GM18499 (cell line): ENCODE results near the gene UBAC2.

Source experiments
- ATAC-seq: cut with Tn5 transposase; IDR thresholded peaks from one replicate; pipeline ENCODE4 v1.9.1; 2021; ENCODE audit warnings: moderate number of reproducible peaks; ENCODE audit not compliant: insufficient read depth, unreplicated experiment

Gene UBAC2

GRCh38 chr13:99307247-99307646, 106.6 kb downstream of the UBAC2 start, which contains the start of gene GPR183:
GPR183 (minus strand) TSS chr13:99307399; CDS start chr13:99296145, 11,254 bp downstream.
- ATAC-seq, result peak; percentile 55

DNA sequence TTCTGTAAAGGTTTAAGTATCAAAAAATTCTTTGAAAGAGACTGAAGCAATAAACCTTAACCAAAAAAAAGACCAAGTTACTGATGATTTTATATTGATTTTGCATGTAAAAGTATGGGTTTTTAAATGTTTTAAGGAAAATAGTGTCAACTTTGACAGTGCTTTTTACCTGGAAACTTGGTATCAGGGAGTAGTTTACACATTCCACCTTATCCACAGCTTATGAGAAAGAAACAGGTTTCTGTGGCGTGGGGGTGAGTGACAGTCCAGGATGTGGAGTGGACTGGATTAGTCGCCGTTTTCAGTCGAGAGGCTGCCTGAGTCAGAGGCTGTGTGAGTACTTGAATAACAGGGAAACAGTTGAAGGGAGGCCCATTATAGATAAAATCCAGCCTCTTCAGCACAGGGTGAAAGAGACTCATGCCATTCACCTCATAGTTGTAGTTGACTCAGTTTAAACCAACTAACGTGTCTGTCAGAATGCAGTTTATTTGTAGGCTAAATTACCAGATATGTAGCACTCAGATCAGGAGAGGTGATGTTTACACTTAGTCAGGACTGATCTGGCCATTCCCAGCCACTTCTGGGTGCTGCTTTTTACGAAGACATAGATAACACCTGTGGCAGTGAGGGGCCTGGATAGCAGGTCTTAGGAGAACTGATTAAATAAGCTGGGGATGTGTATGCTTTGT, 107.1 kb downstream of the UBAC2 start:
- no peak for ATAC-seq

DNA sequence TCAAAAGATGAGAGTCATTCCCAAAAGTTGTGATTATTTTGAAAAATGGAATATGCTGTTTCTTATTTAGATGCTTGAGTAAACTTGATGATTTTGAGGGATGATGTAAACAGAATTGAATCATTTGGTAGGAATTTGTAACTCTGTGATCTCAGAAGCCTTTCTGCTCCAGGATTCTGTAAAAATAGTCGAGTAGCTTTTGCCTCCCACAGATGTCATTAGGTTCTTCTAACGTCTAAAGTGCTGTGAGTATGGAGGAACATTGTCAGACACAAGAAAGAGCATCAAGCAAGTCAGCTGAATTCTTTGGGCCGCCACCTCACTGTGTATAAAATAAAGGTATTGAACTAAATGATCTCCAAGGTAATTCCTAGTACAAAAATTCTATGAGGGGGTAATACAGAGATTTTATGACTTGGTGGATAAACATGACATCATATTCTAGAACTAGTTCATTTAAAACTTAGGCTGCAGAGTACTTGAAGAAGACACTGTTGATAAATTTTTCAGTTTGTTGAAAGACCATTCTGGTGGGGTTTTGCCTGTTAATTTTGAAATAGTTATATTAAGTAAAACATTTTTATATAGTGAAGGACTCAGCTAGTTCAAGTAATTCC, 107.9 kb downstream of the UBAC2 start:
- no peak for ATAC-seq

DNA sequence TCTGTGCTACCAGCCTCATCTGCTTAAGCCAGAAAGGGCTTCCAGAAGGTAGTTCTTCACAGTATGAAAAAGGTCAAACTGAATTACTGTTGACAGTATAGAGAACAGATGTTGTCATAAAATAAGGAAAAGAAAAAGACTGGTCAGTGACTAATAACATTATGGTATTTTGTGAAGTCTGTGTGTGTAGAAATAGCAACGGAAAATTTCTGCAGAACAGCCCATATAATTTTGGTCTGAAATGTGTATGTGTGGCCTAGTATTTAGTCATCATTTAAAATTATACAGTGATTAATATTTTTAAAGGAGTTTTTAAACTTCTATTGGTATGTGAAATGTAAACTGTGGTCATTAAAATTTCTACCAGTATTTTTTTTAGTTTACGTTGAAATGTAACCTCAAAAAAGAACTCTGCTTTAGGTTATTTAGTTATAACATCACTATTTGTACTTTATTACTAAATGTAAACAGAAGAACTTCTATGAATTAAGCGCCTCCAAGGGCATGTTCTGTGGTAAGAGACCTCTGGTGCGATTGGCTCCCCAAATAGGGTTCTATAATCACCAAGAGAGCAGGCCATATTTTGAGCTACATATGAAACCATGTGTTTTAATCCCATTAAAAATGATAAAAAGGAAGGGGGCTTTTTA, 109.9 kb downstream of the UBAC2 start:
- ATAC-seq, result peak; percentile 32

DNA sequence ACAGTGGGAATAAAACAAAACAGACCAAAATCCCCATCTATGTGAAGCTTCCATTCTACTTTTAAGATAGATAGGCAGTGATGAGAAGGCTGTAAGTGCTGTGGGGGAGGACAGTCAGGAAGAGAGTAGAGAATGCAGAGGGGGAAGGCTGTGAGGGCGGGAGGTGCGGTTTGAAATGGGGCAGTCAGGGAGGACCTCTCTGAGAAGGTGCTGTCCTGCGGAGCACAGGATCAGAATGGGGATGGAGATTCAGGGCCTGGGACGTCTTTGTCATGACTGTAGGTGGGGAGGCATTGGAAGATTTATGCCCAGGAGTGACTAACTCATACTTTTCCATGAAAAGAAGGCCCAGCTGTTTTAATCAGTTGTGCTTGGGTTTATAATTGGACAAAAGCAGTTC, 110.5 kb downstream of the UBAC2 start:
- ATAC-seq, result no peak

GRCh38 chr13:99311748-99312492, 111.3 kb downstream of the UBAC2 start:
- ATAC-seq, result no peak

GRCh38 chr13:99312493-99312883, 111.8 kb downstream of the UBAC2 start:
- no peak for ATAC-seq

- no peak for ATAC-seq
These were observed 112.8 kb downstream of the UBAC2 start for GRCh38 chr13:99313501-99313900.

GRCh38 chr13:99313941-99314340, 113.3 kb downstream of the UBAC2 start:
- no peak for ATAC-seq

DNA sequence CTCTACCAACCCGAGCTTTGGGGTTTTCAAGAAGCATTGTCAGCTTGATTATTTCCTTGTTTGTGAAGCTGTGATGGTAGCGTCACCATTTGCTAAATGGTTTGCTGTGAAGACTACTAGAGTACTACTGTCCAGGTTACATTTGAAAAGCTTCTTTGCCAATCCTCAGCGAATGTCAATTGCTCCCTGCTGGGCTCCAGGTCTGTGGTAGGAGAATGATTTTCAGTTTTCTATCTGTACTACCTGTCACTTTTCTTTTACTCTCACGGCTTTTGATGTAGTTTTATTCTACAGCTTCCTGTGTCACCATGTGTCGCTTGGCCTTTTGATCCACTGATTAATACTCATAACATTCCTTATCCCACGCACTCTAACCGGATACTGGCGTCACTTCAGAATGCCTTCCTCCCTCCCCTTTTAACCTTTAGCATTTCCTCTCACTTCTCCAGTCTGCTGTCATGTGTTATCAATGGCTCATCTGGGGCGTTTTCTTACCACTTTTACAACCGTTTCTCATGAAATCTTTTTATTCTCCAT, 114.1 kb downstream of the UBAC2 start:
- ATAC-seq, result no peak

DNA sequence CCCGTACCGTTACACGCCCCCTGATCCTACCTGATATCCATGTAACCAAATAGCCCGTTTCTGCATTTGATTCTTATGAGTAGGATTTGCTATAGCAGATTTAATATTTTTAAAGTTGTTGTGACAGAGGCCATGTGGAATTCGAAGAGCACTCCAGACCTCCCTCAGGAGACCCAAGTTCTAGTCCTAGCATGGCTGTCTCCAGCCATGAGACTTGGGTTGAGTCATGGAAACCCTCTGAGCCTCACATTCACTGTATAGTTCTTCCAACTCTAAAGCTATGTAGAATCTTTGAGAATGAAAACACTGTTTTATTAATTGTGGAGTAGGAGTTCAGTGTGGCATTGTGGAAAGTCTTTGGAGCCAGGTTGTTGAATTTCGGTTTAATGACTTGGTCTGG, 114.5 kb downstream of the UBAC2 start:
- no peak for ATAC-seq

- ATAC-seq, result no peak
These were observed 115.6 kb downstream of the UBAC2 start for GRCh38 chr13:99316224-99316623.

- no peak for ATAC-seq
These were observed 116.1 kb downstream of the UBAC2 start for GRCh38 chr13:99316657-99317256.

DNA sequence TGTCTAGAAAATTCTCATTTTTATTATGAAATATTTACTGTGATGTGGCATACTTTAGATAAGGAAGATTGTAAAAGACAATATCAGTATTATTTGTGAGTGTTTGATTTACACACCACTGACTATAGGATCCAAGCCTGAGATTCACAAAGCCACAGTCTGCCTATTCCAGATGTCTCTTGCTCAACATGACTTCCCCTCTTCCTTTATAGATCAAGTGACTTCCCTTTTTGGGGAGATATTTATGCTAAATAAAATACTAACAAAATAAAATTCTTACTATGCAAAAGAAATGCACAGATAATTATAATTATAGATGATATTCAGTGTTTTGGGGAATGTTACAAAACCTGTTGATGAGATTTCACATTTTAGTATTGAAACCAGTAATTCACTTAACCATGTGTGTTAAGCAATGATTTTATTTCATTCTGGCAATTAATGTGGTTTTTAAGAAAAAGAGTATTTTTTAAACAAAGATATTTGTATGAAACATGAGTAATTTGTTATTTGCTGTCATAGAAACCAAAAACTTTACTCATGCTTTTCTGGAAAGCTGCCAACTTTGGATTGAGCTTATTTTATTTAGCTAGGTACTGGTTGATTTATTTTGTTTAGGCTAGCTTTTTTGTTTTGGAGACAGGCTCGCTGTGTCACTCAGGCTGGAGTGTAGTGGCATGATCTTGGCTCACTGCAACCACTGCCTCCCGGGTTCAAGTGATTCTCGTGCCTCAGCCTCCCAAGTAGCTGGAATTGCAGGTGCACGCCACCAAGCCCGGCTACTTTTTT, 120.2 kb downstream of the UBAC2 start:
- no peak for ATAC-seq

- ATAC-seq, result no peak
These were observed 121.1 kb downstream of the UBAC2 start for GRCh38 chr13:99321709-99322108.

DNA sequence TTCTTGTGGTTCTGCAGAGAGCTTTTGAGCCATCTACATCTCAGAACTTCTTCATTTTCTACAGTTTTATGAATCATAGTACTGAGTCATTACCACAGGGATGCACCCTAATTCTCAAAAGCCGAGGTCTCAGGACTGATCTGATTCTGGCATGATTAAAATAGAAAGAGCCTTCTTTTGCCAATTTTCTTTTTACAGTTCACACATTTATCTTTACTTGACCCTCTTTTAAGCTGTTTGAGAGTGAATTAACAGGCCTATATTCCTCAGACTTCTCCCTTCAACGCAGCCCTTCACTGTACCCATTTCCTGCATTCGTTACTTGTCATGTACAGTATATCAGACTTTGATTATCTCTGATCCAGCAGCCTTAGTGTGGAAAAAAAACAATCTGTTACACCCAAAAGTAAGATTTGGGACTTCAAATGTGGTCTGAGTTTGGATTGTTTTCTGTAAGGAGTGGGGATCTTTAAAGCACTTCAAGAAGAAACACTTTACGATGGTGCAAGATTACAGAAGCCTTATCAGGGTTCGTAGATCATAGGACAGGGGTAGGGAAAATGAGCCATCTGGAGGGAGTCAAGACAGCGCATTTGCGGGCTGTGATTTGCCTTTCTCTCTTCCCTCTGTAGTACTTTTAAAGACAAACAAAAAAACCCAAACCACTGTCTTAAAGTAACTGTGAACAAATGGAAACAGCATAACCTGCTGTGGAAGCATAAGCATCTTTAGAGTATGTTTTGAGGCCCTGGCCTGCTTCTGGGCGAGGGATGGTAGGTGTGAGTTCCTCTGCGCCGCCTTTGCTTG, 121.8 kb downstream of the UBAC2 start:
- peak; percentile 93 for ATAC-seq

GRCh38 chr13:99323488-99323887, 122.8 kb downstream of the UBAC2 start:
- no peak for ATAC-seq

DNA sequence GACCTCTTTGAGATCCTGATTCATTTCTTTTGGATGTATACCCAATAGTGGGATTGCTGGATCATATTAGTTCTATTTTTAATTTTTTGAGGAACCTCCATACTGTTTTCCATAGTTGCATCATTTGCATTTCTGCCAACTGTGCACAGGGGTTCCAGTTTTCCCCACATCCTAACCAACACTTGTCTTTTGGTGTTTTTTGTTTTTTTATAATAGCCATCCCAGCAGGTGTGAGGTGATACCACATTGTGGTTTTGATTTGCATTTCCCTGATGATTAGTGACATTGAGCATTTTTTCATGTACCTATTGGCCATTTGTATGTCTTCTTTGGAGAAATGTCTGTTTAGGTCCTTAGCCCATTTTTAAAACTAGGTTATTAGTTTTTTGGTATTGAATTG, 125.4 kb downstream of the UBAC2 start:
- no peak for ATAC-seq

DNA sequence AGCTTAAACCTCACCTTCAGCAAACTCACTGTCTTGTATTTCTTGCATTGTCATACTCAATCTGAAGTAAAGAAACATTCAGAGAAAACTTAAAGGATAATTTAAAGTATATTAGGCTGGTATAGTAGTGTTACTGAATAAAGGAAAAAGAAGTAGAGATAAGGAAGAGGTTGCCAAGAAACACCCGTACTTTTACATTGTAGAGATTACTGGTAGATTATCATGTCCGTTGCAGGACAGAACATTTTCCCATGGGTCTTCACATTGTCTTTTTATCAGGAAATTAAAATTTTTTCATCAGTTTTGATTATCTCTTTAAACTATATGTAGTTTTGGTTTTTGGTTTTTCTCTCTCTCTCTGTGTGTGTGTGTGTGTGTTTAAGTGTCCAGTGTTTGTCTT, 126.5 kb downstream of the UBAC2 start:
- no peak for ATAC-seq
